SK-N-SH (cell line): Measurements from ENCODE around the gene GARNL3. TPM values are rescaled to one million over a fixed set of nuclear protein-coding genes. Genes with fewer than 3 reads are reported as not detected.

ENCODE experiments used
- CTCF ChIA-PET: fragments of 300-600, 350-600 bp; formaldehyde crosslinking; extraction: SDS; loops from one replicate; lab custom pipeline; 2021; lab: Yijun Ruan, JAX
- POLR2A ChIA-PET: fragments of 350-600 bp; sonication (Branson Sonifier 250); formaldehyde crosslinking; extraction: SDS; loops from one replicate; lab custom pipeline; 2020; ENCODE audit warnings: antibody characterized with exemption, inconsistent platforms; lab: Yijun Ruan, JAX
- DNase-seq: peaks from one replicate; pipeline ENCODE4 v3.0.0; 2012
- H2AFZ ChIP-seq: fragments of 200-600 bp; sonication (generic); 2 replicates; pipeline ENCODE4 v1.8.1; 2016; ENCODE audit warnings: antibody characterized with exemption, mild to moderate bottlenecking, low read depth
- H3F3A ChIP-seq: fragments of 200-600 bp; sonication (generic); replicated peaks from 2 replicates; pipeline ENCODE3; 2016; ENCODE audit warnings: antibody characterized with exemption, mild to moderate bottlenecking; ENCODE audit not compliant: insufficient read depth
- H3K27ac ChIP-seq, 2 experiments: fragments of 200-500 bp in 1 of 2; fragments of 200-600 bp in 1 of 2; sonication (Bioruptor generic) in 1 of 2; sonication (generic), shearing (Covaris generic) in 1 of 2; 2 replicates each; pipeline versions ENCODE4 v1.5.1 to v1.6.1; 2014 to 2016; ENCODE audit warnings: low read depth in 2 of 2, inconsistent platforms in 1 of 2, low read length in 1 of 2, mild to moderate bottlenecking in 1 of 2, mixed read lengths in 1 of 2
- H3K27me3 ChIP-seq: fragments of 200-600 bp; sonication (generic), shearing (Covaris generic); 2 replicates; pipeline ENCODE4 v1.6.1; 2016; ENCODE audit warnings: mixed run types; ENCODE audit not compliant: insufficient read depth
- H3K36me3 ChIP-seq, 2 experiments: fragments of 200-500 bp in 1 of 2; fragments of 200-600 bp in 1 of 2; sonication (Bioruptor generic) in 1 of 2; sonication (generic) in 1 of 2; replicated peaks in 1 of 2; 2 replicates each; pipeline versions ENCODE3 to v1.5.1; 2014 to 2016; ENCODE audit warnings: low read length in 1 of 2, mild to moderate bottlenecking in 1 of 2; ENCODE audit not compliant: insufficient read depth in 2 of 2, control insufficient read depth in 1 of 2
- H3K4me1 ChIP-seq, 2 experiments: fragments of 200-500 bp in 1 of 2; fragments of 200-600 bp in 1 of 2; sonication (Bioruptor generic) in 1 of 2; sonication (generic), shearing (Covaris generic) in 1 of 2; 2 replicates each; pipeline versions ENCODE4 v1.5.1 to v1.6.1; 2014 to 2016; ENCODE audit warnings: low read depth in 1 of 2, low read length in 1 of 2, mixed run types in 1 of 2; ENCODE audit not compliant: insufficient read depth in 2 of 2, control insufficient read depth in 1 of 2
- H3K4me2 ChIP-seq: fragments of 200-600 bp; sonication (generic), shearing (Covaris generic); 2 replicates; pipeline ENCODE4 v1.6.1; 2017; ENCODE audit warnings: mixed run types
- H3K4me3 ChIP-seq, 2 experiments: fragments of 200-500 bp in 1 of 2; fragments of 200-600 bp in 1 of 2; sonication (Bioruptor generic) in 1 of 2; sonication (generic), shearing (Covaris generic) in 1 of 2; 2 replicates each; pipeline versions ENCODE4 v1.5.1 to v1.8.1; 2014 to 2016; ENCODE audit warnings: low read depth in 2 of 2, inconsistent platforms in 1 of 2, low read length in 1 of 2, mild to moderate bottlenecking in 1 of 2, mixed read lengths in 1 of 2, moderate library complexity in 1 of 2
- H3K79me2 ChIP-seq: fragments of 200-600 bp; sonication (generic); 2 replicates; pipeline ENCODE4 v1.8.1; 2017; ENCODE audit warnings: mild to moderate bottlenecking; ENCODE audit not compliant: insufficient read depth
- H3K9ac ChIP-seq: fragments of 200-600 bp; sonication (generic); 2 replicates; pipeline ENCODE4 v1.6.1; 2017; ENCODE audit warnings: mixed run types
- H3K9me2 ChIP-seq: fragments of 200-600 bp; sonication (generic); 2 replicates; pipeline ENCODE4 v1.6.1; 2017; ENCODE audit warnings: mixed run types
- H3K9me3 ChIP-seq: fragments of 200-600 bp; sonication (generic); 2 replicates; pipeline ENCODE4 v1.6.1; 2017; ENCODE audit warnings: mixed run types, mild to moderate bottlenecking, moderate library complexity
- H4K20me1 ChIP-seq: fragments of 200-600 bp; sonication (generic); 2 replicates; pipeline ENCODE4 v1.6.1; 2017; ENCODE audit warnings: mild to moderate bottlenecking, mixed run types; ENCODE audit not compliant: insufficient read depth
- ELF1 ChIP-seq: IDR thresholded peaks from 2 replicates; pipeline ENCODE4 v1.4.0; 2012
- GABPA ChIP-seq: IDR thresholded peaks from 2 replicates; pipeline ENCODE4 v1.4.0; 2012; ENCODE audit warnings: low read depth, mild to moderate bottlenecking
- NRF1 ChIP-seq: IDR thresholded peaks from 2 replicates; pipeline ENCODE4 v1.6.1; 2012; ENCODE audit warnings: low read depth, mild to moderate bottlenecking, low read length
- POLR2AphosphoS5 ChIP-seq: IDR thresholded peaks from 2 replicates; pipeline ENCODE4 v1.6.1; 2012; ENCODE audit warnings: low read depth, low read length
- SIN3A ChIP-seq: IDR thresholded peaks from 2 replicates; pipeline ENCODE4 v1.6.1; 2012; ENCODE audit warnings: low read depth, mild to moderate bottlenecking, low read length, moderate library complexity, borderline replicate concordance
- WGBS: methylation state at CpG from one replicate; pipeline ENCODE4 v1.1.6; 2017; ENCODE audit warnings: low lambda C conversion rate; 5-methylcytosine and 5-hydroxymethylcytosine counted together
- polyA plus RNA-seq, 3 experiments: library from polyadenylated mRNA; depleted of rRNA; stranded (reverse); fragments of >200 nt; gene quantifications; 2 replicates each; pipeline ENCODE4 v1.2.3, GENCODE V29; 2012
- TF ChIP-seq, protein P1 (sequence below): fragments of 150-350 bp; IDR thresholded peaks from 2 replicates; pipeline ENCODE4 v1.6.1; 2017; ENCODE audit warnings: antibody characterized with exemption, low read length, low read depth, borderline replicate concordance
- TF ChIP-seq, protein P2 (sequence below): IDR thresholded peaks from 2 replicates; pipeline ENCODE4 v1.4.0; 2012; ENCODE audit warnings: low read depth, borderline replicate concordance
- TF ChIP-seq, protein P3 (sequence below): IDR thresholded peaks from 2 replicates; pipeline ENCODE4 v1.4.0; 2012; ENCODE audit warnings: low read depth
- TF ChIP-seq, protein P4 (sequence below): IDR thresholded peaks from 2 replicates; pipeline ENCODE4 v1.6.1; 2012; ENCODE audit warnings: mild to moderate bottlenecking, low read depth, low read length, moderate library complexity
- TF ChIP-seq, protein P5 (sequence below): IDR thresholded peaks from 2 replicates; pipeline ENCODE4 v1.4.0; 2012; ENCODE audit warnings: low read depth, borderline replicate concordance
- TF ChIP-seq, protein P6 (sequence below): IDR thresholded peaks from 2 replicates; pipeline ENCODE4; 2012

GARNL3 gene
- polyA plus RNA-seq, 1 of the 3 experiments (the other 2 are of a cell fraction), result 9.1 TPM

DNA sequence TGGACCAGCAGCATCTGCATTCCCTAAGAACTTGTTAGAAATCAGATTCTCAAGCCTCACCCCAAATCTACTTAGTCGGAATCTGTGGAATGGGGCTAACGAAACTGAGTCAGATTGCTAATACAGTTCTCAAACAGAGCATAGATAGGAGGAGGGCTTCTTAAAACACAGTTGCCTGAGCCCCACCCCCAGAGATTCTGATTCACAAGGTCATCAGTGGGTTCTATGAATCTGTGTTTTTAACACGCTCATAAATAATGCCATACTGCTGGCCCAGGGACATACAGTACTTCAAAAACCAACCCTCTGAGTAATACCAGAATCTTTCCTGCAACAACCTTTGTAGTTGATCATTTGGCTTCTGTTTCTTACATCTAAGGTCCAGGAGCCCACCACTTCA is 32.9 kb upstream of the GARNL3 start:
- POLR2A ChIA-PET, result no interaction called here
- TF ChIP-seq, protein P1, sequence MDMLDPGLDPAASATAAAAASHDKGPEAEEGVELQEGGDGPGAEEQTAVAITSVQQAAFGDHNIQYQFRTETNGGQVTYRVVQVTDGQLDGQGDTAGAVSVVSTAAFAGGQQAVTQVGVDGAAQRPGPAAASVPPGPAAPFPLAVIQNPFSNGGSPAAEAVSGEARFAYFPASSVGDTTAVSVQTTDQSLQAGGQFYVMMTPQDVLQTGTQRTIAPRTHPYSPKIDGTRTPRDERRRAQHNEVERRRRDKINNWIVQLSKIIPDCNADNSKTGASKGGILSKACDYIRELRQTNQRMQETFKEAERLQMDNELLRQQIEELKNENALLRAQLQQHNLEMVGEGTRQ, result no peak
- TF ChIP-seq, protein P2, sequence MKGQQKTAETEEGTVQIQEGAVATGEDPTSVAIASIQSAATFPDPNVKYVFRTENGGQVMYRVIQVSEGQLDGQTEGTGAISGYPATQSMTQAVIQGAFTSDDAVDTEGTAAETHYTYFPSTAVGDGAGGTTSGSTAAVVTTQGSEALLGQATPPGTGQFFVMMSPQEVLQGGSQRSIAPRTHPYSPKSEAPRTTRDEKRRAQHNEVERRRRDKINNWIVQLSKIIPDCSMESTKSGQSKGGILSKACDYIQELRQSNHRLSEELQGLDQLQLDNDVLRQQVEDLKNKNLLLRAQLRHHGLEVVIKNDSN, result no peak
- TF ChIP-seq, protein P3, sequence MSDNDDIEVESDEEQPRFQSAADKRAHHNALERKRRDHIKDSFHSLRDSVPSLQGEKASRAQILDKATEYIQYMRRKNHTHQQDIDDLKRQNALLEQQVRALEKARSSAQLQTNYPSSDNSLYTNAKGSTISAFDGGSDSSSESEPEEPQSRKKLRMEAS, result no peak
- TF ChIP-seq, protein P4, sequence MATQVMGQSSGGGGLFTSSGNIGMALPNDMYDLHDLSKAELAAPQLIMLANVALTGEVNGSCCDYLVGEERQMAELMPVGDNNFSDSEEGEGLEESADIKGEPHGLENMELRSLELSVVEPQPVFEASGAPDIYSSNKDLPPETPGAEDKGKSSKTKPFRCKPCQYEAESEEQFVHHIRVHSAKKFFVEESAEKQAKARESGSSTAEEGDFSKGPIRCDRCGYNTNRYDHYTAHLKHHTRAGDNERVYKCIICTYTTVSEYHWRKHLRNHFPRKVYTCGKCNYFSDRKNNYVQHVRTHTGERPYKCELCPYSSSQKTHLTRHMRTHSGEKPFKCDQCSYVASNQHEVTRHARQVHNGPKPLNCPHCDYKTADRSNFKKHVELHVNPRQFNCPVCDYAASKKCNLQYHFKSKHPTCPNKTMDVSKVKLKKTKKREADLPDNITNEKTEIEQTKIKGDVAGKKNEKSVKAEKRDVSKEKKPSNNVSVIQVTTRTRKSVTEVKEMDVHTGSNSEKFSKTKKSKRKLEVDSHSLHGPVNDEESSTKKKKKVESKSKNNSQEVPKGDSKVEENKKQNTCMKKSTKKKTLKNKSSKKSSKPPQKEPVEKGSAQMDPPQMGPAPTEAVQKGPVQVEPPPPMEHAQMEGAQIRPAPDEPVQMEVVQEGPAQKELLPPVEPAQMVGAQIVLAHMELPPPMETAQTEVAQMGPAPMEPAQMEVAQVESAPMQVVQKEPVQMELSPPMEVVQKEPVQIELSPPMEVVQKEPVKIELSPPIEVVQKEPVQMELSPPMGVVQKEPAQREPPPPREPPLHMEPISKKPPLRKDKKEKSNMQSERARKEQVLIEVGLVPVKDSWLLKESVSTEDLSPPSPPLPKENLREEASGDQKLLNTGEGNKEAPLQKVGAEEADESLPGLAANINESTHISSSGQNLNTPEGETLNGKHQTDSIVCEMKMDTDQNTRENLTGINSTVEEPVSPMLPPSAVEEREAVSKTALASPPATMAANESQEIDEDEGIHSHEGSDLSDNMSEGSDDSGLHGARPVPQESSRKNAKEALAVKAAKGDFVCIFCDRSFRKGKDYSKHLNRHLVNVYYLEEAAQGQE, result no peak
- TF ChIP-seq GABPA (no peak), NRF1 (no peak), POLR2AphosphoS5 (no peak), ELF1 (no peak), SIN3A (no peak)
- TF ChIP-seq, protein P5, sequence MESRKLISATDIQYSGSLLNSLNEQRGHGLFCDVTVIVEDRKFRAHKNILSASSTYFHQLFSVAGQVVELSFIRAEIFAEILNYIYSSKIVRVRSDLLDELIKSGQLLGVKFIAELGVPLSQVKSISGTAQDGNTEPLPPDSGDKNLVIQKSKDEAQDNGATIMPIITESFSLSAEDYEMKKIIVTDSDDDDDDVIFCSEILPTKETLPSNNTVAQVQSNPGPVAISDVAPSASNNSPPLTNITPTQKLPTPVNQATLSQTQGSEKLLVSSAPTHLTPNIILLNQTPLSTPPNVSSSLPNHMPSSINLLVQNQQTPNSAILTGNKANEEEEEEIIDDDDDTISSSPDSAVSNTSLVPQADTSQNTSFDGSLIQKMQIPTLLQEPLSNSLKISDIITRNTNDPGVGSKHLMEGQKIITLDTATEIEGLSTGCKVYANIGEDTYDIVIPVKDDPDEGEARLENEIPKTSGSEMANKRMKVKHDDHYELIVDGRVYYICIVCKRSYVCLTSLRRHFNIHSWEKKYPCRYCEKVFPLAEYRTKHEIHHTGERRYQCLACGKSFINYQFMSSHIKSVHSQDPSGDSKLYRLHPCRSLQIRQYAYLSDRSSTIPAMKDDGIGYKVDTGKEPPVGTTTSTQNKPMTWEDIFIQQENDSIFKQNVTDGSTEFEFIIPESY, result no peak
- TF ChIP-seq, protein P6, sequence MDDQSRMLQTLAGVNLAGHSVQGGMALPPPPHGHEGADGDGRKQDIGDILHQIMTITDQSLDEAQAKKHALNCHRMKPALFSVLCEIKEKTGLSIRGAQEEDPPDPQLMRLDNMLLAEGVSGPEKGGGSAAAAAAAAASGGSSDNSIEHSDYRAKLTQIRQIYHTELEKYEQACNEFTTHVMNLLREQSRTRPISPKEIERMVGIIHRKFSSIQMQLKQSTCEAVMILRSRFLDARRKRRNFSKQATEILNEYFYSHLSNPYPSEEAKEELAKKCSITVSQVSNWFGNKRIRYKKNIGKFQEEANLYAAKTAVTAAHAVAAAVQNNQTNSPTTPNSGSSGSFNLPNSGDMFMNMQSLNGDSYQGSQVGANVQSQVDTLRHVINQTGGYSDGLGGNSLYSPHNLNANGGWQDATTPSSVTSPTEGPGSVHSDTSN, result no peak

More for the DNA sequence above, 32.9 kb upstream of the GARNL3 start:
- CTCF ChIA-PET, result interaction anchor here (1.3 to 2.2 kb wide), 2 partner anchors 116 to 123 kb away, joined by 3 to 6 read pairs; no protein-coding TSS in a partner anchor
- no peak overlapping the region for H3K27ac ChIP-seq
- H3K4me2 ChIP-seq, result no peak overlapping the region
- no peaks in the 10 kb centered on the region for H3K9me2 ChIP-seq
- no peak overlapping the region for H3K9ac ChIP-seq
- no peak for DNase-seq
- no peaks in the 10 kb centered on the region for H4K20me1 ChIP-seq
- no peak overlapping the region for H2AFZ ChIP-seq
- 87% methylated on average over 3 of the region's 3 CpGs for WGBS
- H3K4me3 ChIP-seq, result no peak overlapping the region
- no peaks in the 10 kb centered on the region for H3K9me3 ChIP-seq
- peaks cover under 1% of the 10 kb centered on the region for H3F3A ChIP-seq
- no peaks in the 10 kb centered on the region for H3K27me3 ChIP-seq
- H3K36me3 ChIP-seq, result no peaks in the 10 kb centered on the region
- peaks cover 7 to 14% of the 10 kb centered on the region in 2 experiments; a peak in 2 of 4 replicates for H3K4me1 ChIP-seq
- H3K79me2 ChIP-seq, result 0 out of 2 replicates have a peak, but pooled peaks cover 4% of the 10 kb centered on the region
